HL-60/S4 (cell line): ENCODE results near the gene SLC38A7.
"Not testable (repeated sequence)": the region's sequence is repeated elsewhere in the genome, so short reads cannot be mapped to it uniquely, and the experiment has no call there.

Source experiments
- in situ Hi-C: fragments of 300-500 bp; cut with MboI; formaldehyde crosslinking; loops from 2 replicates; pipeline ENCODE4 v1.14.3; 2022; ENCODE audit warnings: low sequenced_read_pairs

SLC38A7 gene

GRCh38 chr16:58638148-58639036 lies 46.2 kb downstream of the SLC38A7 start:
- in situ Hi-C loops = no loop called here

- in situ Hi-C loops = not testable (repeated sequence)
Observed at GRCh38 chr16:58637021-58637420, 47.5 kb downstream of the SLC38A7 start.

GRCh38 chr16:58636466-58636865 lies 48.1 kb downstream of the SLC38A7 start:
- in situ Hi-C loops = no loop called here

DNA sequence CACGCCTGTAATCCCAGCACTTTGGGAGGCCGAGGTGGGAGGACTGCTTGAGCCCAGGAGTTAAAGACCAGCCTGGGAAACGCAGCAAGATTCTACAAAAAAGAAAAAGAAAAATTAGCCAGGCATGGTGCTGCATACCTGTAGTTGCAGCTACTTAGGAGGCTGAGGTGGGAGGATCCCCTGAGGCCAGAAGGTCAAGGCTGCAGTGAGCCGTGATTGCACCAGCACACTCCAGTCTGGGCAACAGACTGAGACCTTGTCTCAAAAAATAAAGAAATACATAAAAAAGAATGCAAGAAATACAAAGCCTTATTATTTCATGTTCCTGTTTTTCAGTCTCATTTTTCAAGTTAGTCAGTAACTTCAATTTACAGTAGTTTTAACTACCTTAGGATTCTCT lies 49.1 kb downstream of the SLC38A7 start:
- in situ Hi-C loops = no loop called here

DNA sequence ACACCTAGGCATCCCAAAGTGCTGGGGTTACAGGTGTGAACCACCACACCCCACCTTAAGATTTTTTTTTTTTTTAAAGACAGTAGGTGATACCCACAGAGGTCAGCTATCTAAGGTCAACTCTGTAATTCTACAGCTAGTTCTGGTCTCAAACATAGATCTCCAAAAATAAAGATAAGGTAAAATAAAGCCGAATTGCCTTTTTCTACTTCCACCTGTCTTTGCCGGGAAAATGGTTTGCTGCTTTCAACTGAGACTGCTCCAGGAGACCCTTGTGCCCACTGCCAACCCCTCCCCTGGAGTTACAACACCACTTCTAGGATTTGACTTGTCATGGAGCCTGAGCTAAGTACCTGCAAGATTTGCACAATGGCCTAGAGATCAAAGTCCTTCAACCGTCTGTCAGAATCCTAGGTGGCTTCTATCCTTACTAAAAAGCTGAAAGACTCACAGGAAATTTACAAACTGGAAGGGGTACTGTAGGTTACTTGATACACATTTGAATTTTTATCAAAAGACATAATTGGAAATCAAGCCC lies 50.2 kb downstream of the SLC38A7 start:
- in situ Hi-C loops = no loop called here

- in situ Hi-C loops = no loop called here
Observed at GRCh38 chr16:58629733-58630640, 54.6 kb downstream of the SLC38A7 start, which contains the start of gene CNOT1. TSS of gene CNOT1 (minus strand) at chr16:58629826. CDS start at chr16:58599337, 30,489 bp downstream.

DNA sequence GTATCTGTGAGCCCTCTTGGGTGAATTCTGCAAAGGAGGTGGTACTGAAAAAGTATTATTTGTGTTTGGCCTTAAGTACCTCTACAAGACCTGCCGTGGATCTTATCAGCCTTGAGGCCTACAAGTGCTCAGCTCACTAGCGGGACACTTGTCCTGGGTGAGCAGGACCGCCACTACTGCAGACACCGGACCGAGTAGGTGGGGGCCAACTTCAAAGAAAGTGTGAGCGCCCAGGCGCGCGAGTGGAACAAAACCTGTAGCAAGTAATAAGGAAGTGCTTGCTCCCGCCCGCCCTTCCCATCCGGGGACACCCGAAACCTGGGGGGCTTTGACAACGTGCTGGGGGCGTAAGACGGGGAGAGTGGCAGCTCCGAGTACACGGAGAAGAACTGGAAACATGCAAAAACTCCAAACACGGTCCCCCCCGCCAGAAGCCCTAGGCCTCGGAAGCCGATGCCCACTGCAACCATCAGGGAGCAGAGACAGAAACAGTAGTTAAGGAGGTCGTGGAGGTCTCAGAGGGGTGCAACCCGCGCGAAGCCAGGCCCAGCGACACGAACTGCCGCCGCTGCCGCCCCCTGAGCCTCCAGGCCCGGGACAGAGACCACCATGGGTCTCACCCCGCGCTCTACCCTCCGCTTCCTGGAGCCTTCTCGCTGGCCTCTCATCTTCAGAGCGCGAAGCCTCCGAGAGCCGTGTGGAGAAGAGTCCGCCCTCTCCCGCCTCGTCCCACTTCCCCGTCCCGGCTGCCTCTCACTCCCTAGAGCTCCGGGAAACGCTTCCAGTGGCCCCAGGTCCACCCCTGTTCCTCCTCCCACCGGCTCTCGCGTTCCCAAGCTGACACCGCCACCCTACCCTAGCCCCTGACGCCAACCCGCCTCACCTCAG lies 55.5 kb downstream of the SLC38A7 start:
- in situ Hi-C loops = no loop called here

- in situ Hi-C loops = no loop called here
Observed at GRCh38 chr16:58624209-58624608, 60.4 kb downstream of the SLC38A7 start.

GRCh38 chr16:58620396-58620795 lies 64.2 kb downstream of the SLC38A7 start:
- in situ Hi-C loops = no loop called here

GRCh38 chr16:58615280-58615679 lies 69.3 kb downstream of the SLC38A7 start:
- in situ Hi-C loops = no loop called here
